IMR-90 (cell line): ENCODE measurements around the gene POC1B. TPM values are rescaled to one million over a fixed set of nuclear protein-coding genes. Genes with fewer than 3 reads are reported as not detected.

Source experiments
- ATAC-seq: fragments of 200-7000 bp; cut with Tn5 transposase; 2 replicates; pipeline ENCODE4 v1.9.1; 2020; ENCODE audit warnings: low read depth, mild to moderate bottlenecking, moderate library complexity
- BruUV-seq: library from RNA; stranded (reverse); fragments of 400-500 nt; replicated peaks from 2 replicates; lab custom pipeline; 2021; lab: Mats Ljungman, UMichigan
- CTCF ChIA-PET: fragments of 300-600 bp; formaldehyde crosslinking; extraction: SDS; loops from one replicate; lab custom pipeline; 2021; ENCODE audit warnings: antibody characterized with exemption; lab: Yijun Ruan, JAX
- POLR2A ChIA-PET: fragments of 300-600 bp; sonication (Branson Sonifier 250); formaldehyde crosslinking; loops from one replicate; lab custom pipeline; 2022; ENCODE audit warnings: antibody characterized with exemption; ENCODE audit not compliant: unreplicated experiment; lab: Charles Lee
- DNase-seq: peaks from one replicate; pipeline ENCODE4 v3.0.0; 2013
- H2AFZ ChIP-seq: replicated peaks from 2 replicates; pipeline ENCODE3; 2013; ENCODE audit warnings: low read length, mild to moderate bottlenecking; ENCODE audit not compliant: poor library complexity
- H2AK5ac ChIP-seq: 2 replicates; pipeline ENCODE4 v1.6.1; 2013; ENCODE audit warnings: low read depth, low read length, inconsistent platforms
- H2AK9ac ChIP-seq: replicated peaks from 2 replicates; pipeline ENCODE3; 2013; ENCODE audit warnings: mild to moderate bottlenecking, low read depth, low read length, moderate library complexity; ENCODE audit not compliant: poor library complexity
- H2BK120ac ChIP-seq: 2 replicates; pipeline ENCODE4 v1.6.1; 2013; ENCODE audit warnings: low read depth, low read length, inconsistent platforms
- H2BK15ac ChIP-seq: 3 replicates; pipeline ENCODE4 v1.6.1; 2013; ENCODE audit warnings: low read depth, low read length, inconsistent platforms
- H2BK20ac ChIP-seq: 2 replicates; pipeline ENCODE4 v1.6.1; 2013; ENCODE audit warnings: low read depth, mild to moderate bottlenecking, inconsistent platforms, low read length, moderate library complexity
- H2BK5ac ChIP-seq: 2 replicates; pipeline ENCODE4 v1.6.1; 2013; ENCODE audit warnings: mild to moderate bottlenecking, low read depth, low read length, inconsistent platforms; ENCODE audit not compliant: poor library complexity, severe bottlenecking
- H3K14ac ChIP-seq: replicated peaks from 2 replicates; pipeline ENCODE4 v1.6.1; 2013; ENCODE audit warnings: low read depth, low read length, inconsistent platforms
- H3K18ac ChIP-seq: 2 replicates; pipeline ENCODE4 v1.6.1; 2013; ENCODE audit warnings: low read depth, low read length, control low read depth
- H3K23ac ChIP-seq: 2 replicates; pipeline ENCODE4 v1.6.1; 2013; ENCODE audit warnings: low read depth, low read length, inconsistent platforms
- H3K27ac ChIP-seq: 2 replicates; pipeline ENCODE4 v1.5.1; 2013; ENCODE audit warnings: mild to moderate bottlenecking, control low read depth, low read length; ENCODE audit not compliant: insufficient read depth
- H3K27me3 ChIP-seq: 2 replicates; pipeline ENCODE4 v1.6.1; 2013; ENCODE audit warnings: low read length; ENCODE audit not compliant: control insufficient read depth, insufficient read depth
- H3K36me3 ChIP-seq: 2 replicates; pipeline ENCODE4 v1.6.1; 2013; ENCODE audit warnings: low read length, mixed read lengths; ENCODE audit not compliant: control insufficient read depth, insufficient read depth
- H3K4ac ChIP-seq: 2 replicates; pipeline ENCODE4 v1.6.1; 2013; ENCODE audit warnings: low read depth, low read length, inconsistent platforms
- H3K4me1 ChIP-seq: 2 replicates; pipeline ENCODE4 v1.6.1; 2013; ENCODE audit warnings: low read length, mixed read lengths; ENCODE audit not compliant: control insufficient read depth, insufficient read depth
- H3K4me2 ChIP-seq: 2 replicates; pipeline ENCODE4 v1.6.1; 2013; ENCODE audit warnings: low read depth, mild to moderate bottlenecking, control low read depth, low read length, moderate library complexity
- H3K4me3 ChIP-seq: 2 replicates; pipeline ENCODE4 v1.5.1; 2013; ENCODE audit warnings: low read depth, mild to moderate bottlenecking, control low read depth, low read length, moderate library complexity; ENCODE audit not compliant: insufficient read depth
- H3K56ac ChIP-seq: 2 replicates; pipeline ENCODE4 v1.6.1; 2013; ENCODE audit warnings: low read length, inconsistent platforms; ENCODE audit not compliant: insufficient read depth; ENCODE audit errors: extremely low read depth
- H3K79me1 ChIP-seq, 2 experiments: 2 replicates each; pipeline ENCODE4 v1.6.1; 2013; ENCODE audit warnings: low read length in 2 of 2, inconsistent platforms in 1 of 2, low read depth in 1 of 2
- H3K9ac ChIP-seq: 2 replicates; pipeline ENCODE4 v1.6.1; 2013; ENCODE audit warnings: low read depth, low read length, control low read depth
- H3K9me1 ChIP-seq: 2 replicates; pipeline ENCODE4 v1.6.1; 2013; ENCODE audit warnings: low read length, inconsistent platforms; ENCODE audit not compliant: insufficient read depth
- H3K9me3 ChIP-seq: 2 replicates; pipeline ENCODE4 v1.6.1; 2013; ENCODE audit warnings: low read length; ENCODE audit not compliant: control insufficient read depth, insufficient read depth
- H4K20me1 ChIP-seq: 2 replicates; pipeline ENCODE4 v1.6.1; 2013; ENCODE audit warnings: low read length, inconsistent platforms; ENCODE audit not compliant: insufficient read depth
- H4K5ac ChIP-seq: 2 replicates; pipeline ENCODE4 v1.6.1; 2013; ENCODE audit warnings: mild to moderate bottlenecking, low read depth, low read length, control low read depth
- H4K8ac ChIP-seq, 2 experiments: 2 replicates each; pipeline ENCODE4 v1.6.1; 2013; ENCODE audit warnings: low read depth in 2 of 2, low read length in 2 of 2, control low read depth in 1 of 2, inconsistent platforms in 1 of 2
- H4K91ac ChIP-seq: 2 replicates; pipeline ENCODE4 v1.6.1; 2013; ENCODE audit warnings: low read depth, low read length, inconsistent platforms; ENCODE audit not compliant: insufficient read depth
- CEBPB ChIP-seq: IDR thresholded peaks from 2 replicates; pipeline ENCODE4 v1.6.1; 2012; ENCODE audit warnings: low read depth, low read length, improper control_type of control experiment
- ELK1 ChIP-seq: fragments of 150-350 bp; IDR thresholded peaks from 2 replicates; pipeline ENCODE4 v1.6.1; 2016; ENCODE audit warnings: low read depth, mild to moderate bottlenecking, low read length, moderate library complexity, borderline replicate concordance
- FOS ChIP-seq: fragments of 150-350 bp; IDR thresholded peaks from 2 replicates; pipeline ENCODE4 v1.6.1; 2016; ENCODE audit warnings: low read depth, low read length
- MAFK ChIP-seq: IDR thresholded peaks from 2 replicates; pipeline ENCODE4 v1.6.1; 2012; ENCODE audit warnings: low read depth, low read length, improper control_type of control experiment
- MAZ ChIP-seq: IDR thresholded peaks from 2 replicates; pipeline ENCODE4 v1.6.1; 2012; ENCODE audit warnings: low read depth, mild to moderate bottlenecking, low read length, improper control_type of control experiment, moderate library complexity, borderline replicate concordance
- MXI1 ChIP-seq: IDR thresholded peaks from 2 replicates; pipeline ENCODE4 v1.6.1; 2012; ENCODE audit warnings: low read depth, mild to moderate bottlenecking, low read length, moderate library complexity, borderline replicate concordance
- RAD21 ChIP-seq: IDR thresholded peaks from 2 replicates; pipeline ENCODE4 v1.6.1; 2012; ENCODE audit warnings: low read length, improper control_type of control experiment
- RCOR1 ChIP-seq: IDR thresholded peaks from 2 replicates; pipeline ENCODE4 v1.6.1; 2012; ENCODE audit warnings: mild to moderate bottlenecking, low read length, improper control_type of control experiment; ENCODE audit not compliant: insufficient replicate concordance
- RFX5 ChIP-seq: IDR thresholded peaks from 2 replicates; pipeline ENCODE4 v1.8.0; 2012; ENCODE audit warnings: low read depth, mild to moderate bottlenecking, low read length, moderate library complexity
- SMC3 ChIP-seq: fragments of 150-350 bp; IDR thresholded peaks from 2 replicates; pipeline ENCODE4 v1.6.1; 2016; ENCODE audit warnings: low read depth, mild to moderate bottlenecking, antibody characterized with exemption, low read length, moderate library complexity
- USF2 ChIP-seq: fragments of 150-350 bp; IDR thresholded peaks from 2 replicates; pipeline ENCODE4 v1.6.1; 2017; ENCODE audit warnings: mild to moderate bottlenecking, antibody characterized with exemption, low read length, low read depth
- WGBS, 2 experiments: methylation state at CpG; one replicate each; pipeline versions ENCODE4 v1.1.5 to v1.1.7; 2013; ENCODE audit warnings: missing lambda C conversion rate in 2 of 2; ENCODE audit not compliant: insufficient read length in 1 of 2; ENCODE audit errors: extremely low coverage in 2 of 2; 5-methylcytosine and 5-hydroxymethylcytosine counted together
- dilution Hi-C: fragments of 300-500 bp; cut with HindIII; formaldehyde crosslinking; loops from one replicate; pipeline ENCODE4 v1.14.3; 2018; ENCODE audit warnings: low sequenced_read_pairs; ENCODE audit not compliant: unreplicated experiment
- in situ Hi-C: fragments of 300-500 bp; cut with MboI; formaldehyde crosslinking; loops from 3 replicates; pipeline ENCODE4 v1.14.3; 2019; ENCODE audit warnings: low sequenced_read_pairs, inconsistent platforms, mixed read lengths
- intact Hi-C: fragments of 100-400 bp; cut with micrococcal nuclease; formaldehyde crosslinking; loops from 2 replicates; pipeline ENCODE4 v1.10.0; 2022
- polyA plus RNA-seq, 3 experiments: library from polyadenylated mRNA; depleted of rRNA; stranded (reverse); fragments of >200 nt; gene quantifications; 2 replicates each; pipeline ENCODE4 v1.2.3, GENCODE V29; 2012; ENCODE audit warnings: low replicate concordance in 1 of 3
- total RNA-seq: library from RNA; depleted of rRNA; stranded (reverse); fragments of >200 nt; gene quantifications from 2 replicates; pipeline ENCODE4 v1.2.3, GENCODE V29; 2012

POC1B gene
- total and polyA plus RNA-seq, 2 of the 4 experiments (the other 2 are of a cell fraction) = 5.0 to 10.4 TPM

DNA sequence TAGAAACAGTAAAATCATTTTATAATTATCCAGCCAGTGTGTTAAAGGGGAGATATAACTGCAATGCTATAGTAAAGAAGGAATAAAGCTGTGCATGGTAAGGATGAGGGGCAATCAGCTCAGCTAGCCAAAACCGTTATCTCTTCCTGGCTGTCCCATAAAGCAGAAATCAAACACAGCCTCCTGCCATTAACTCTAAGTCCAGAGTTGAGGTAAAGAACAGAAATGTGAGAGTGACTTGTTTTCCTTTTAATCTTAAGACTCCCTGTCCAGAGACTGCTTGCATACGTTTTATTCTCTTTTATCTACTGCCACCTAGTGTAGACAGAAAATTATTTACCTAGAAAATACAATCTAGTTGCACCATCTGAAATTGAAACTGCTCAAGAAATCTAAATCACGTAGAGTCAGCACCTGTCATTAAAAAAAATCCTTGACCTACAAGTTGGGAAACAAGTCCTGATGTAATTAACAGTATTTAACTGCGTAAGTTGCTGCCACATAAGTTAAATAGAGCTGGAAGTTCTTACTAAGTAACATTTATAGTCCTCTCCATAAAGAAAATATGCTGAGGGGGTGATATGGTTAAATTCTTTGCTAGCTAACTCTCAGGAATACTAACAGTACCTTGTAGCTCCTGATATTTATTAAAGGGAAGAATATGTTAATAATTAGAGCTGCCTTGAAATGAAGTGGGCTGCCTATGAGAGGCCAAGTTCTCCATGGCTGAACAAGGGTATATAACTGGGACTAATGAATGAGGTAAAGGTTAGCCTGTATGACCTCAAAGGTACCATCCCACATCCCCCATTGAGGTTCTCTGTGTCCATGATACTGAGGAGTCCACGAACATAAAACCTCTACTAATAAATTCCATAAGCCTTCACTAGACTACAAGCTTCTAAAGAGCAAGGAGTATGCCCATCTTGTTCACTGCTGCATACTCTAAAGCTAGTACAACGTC lies 63.9 kb downstream of the POC1B start:
- H3K9ac ChIP-seq = peak overlapping the region; percentile 34; the same call in 1 of the 2 replicates
- TF ChIP-seq USF2 (no peak), SMC3 (peak; percentile 92), FOS (no peak), RFX5 (no peak), CEBPB (no peak), MXI1 (no peak), RCOR1 (no peak), ELK1 (no peak), RAD21 (peak; percentile 90), MAZ (no peak), MAFK (no peak)

More for the DNA sequence above, 63.9 kb downstream of the POC1B start:
- Histone ChIP-seq H3K79me1 (peaks cover 0 to 11% of the 10 kb centered on the region in 2 experiments; a peak in 2 of 4 replicates), H3K4me2 (peak overlapping the region; percentile 98), H4K20me1 (no peaks in the 10 kb centered on the region), H3K4ac (peak overlapping the region; percentile 92), H2AK9ac (peak overlapping the region; percentile 80), H3K4me1 (peaks cover 6% of the 10 kb centered on the region), H3K56ac (peak overlapping the region; percentile 54), H3K4me3 (peak overlapping the region; percentile 20; the same call in 1 of the 2 replicates), H3K14ac (peak overlapping the region; percentile 88; the same call in 1 of the 2 replicates), H3K27me3 (no peaks in the 10 kb centered on the region), H2BK5ac (peak overlapping the region; percentile 88), H3K23ac (peak overlapping the region; percentile 94), H2AFZ (peak overlapping the region; percentile 68), H2BK15ac (peak overlapping the region; percentile 80; the same call in 2 of the 3 replicates), H3K18ac (peak overlapping the region; percentile 99), H3K9me1 (no peaks in the 10 kb centered on the region), H2AK5ac (peak overlapping the region; percentile 95; the same call in 1 of the 2 replicates), H3K36me3 (no peaks in the 10 kb centered on the region), H3K9me3 (no peaks in the 10 kb centered on the region), H4K8ac (peak overlapping the region; percentile 1 to 90; a peak in 2 of 4 replicates), H2BK120ac (peak overlapping the region; percentile 88), H4K5ac (peak overlapping the region; percentile 96), H3K27ac (peak overlapping the region; percentile 69; the same call in 1 of the 2 replicates), H2BK20ac (peak overlapping the region; percentile 94), H4K91ac (peak overlapping the region; percentile 81)
- ChIA-PET CTCF (interaction anchor here (0.7 to 2.8 kb wide), 9 partner anchors 103 to 445 kb away, joined by 3 to 12 read pairs (median 4); partner anchors contain the start of gene DUSP6), POLR2A (interaction anchor here (0.8 to 2.0 kb wide), 4 partner anchors 108 to 115 kb away, joined by 3 to 9 read pairs (median 6); partner anchors contain the start of gene DUSP6)
- in situ Hi-C loops (no loop called here), intact Hi-C loops (loop anchor here (1.0 to 5.0 kb wide), 4 partner anchors 110 to 443 kb away; partner anchors contain the start of gene DUSP6), dilution Hi-C loops (loop anchor here (25.0 kb wide), 1 partner anchor 425 kb away; no protein-coding TSS in a partner anchor)
- no TSS peak for BruUV-seq
- DNase-seq = peak; percentile 82
- WGBS, 2 experiments = no CpG with 5 or more reads among the region's 6 CpGs
- peak; percentile 87 for ATAC-seq
